ENCODE measurements around the gene FAM168A. TPM values are rescaled to one million over a fixed set of nuclear protein-coding genes. Genes with fewer than 3 reads are reported as not detected.
"Not testable (repeated sequence)": the region's sequence is repeated elsewhere in the genome, so short reads cannot be mapped to it uniquely, and the experiment has no call there.

Gene FAM168A
- total RNA-seq, 2 donors from 2014 or later, result 34.0 to 36.0 TPM

DNA sequence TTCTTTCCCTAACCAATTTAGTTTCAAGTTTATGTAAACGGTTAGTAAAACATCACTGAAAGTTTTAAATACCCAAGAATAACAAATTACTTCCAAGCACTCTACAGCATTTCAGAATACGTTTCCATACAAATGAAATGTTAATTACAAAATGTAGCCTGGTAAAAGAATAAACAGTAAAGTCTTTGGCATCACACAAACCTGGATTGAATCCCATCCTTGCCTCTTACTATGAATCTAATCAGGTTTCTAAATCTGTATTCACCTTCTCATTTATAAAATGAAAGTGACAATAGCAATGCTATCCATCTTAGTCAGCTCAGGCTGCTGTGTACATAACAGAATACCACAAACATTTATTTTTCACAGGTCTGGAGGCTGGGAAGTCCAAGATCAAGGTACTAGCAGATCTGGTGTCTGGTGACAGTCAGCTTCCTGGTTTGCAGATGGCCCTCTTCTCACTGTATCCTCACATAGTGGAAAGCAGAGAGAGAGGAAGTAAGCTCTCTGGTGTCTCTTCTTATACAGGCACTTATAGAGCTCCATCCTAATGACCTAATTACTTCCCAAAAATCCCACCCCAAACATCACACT lies 19.2 kb downstream of the FAM168A start:
- H3K36me3 ChIP-seq, result no peaks in the 10 kb centered on the region
- no peaks in the 10 kb centered on the region for H3K27me3 ChIP-seq (replicated peaks; ENCODE audit: insufficient read depth)
- DNase-seq (ENCODE audit: low spot score) (no peak), ATAC-seq (ENCODE audit: insufficient number of reproducible peaks, low FRiP score, low read depth) (no peak)
- H3K4me1 ChIP-seq (ENCODE audit: control insufficient read depth in 1 of 2, low read depth in 2 of 2), result peaks cover 0 to 5% of the 10 kb centered on the region in 2 donors
- no peak overlapping the region for H3K4me3 ChIP-seq
- no peak overlapping the region for H3K27ac ChIP-seq
- H3K9me3 ChIP-seq, result no peaks in the 10 kb centered on the region
- TF ChIP-seq, protein P1, sequence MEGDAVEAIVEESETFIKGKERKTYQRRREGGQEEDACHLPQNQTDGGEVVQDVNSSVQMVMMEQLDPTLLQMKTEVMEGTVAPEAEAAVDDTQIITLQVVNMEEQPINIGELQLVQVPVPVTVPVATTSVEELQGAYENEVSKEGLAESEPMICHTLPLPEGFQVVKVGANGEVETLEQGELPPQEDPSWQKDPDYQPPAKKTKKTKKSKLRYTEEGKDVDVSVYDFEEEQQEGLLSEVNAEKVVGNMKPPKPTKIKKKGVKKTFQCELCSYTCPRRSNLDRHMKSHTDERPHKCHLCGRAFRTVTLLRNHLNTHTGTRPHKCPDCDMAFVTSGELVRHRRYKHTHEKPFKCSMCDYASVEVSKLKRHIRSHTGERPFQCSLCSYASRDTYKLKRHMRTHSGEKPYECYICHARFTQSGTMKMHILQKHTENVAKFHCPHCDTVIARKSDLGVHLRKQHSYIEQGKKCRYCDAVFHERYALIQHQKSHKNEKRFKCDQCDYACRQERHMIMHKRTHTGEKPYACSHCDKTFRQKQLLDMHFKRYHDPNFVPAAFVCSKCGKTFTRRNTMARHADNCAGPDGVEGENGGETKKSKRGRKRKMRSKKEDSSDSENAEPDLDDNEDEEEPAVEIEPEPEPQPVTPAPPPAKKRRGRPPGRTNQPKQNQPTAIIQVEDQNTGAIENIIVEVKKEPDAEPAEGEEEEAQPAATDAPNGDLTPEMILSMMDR (IDR thresholded peaks at IDR 0.05), result no peak

DNA sequence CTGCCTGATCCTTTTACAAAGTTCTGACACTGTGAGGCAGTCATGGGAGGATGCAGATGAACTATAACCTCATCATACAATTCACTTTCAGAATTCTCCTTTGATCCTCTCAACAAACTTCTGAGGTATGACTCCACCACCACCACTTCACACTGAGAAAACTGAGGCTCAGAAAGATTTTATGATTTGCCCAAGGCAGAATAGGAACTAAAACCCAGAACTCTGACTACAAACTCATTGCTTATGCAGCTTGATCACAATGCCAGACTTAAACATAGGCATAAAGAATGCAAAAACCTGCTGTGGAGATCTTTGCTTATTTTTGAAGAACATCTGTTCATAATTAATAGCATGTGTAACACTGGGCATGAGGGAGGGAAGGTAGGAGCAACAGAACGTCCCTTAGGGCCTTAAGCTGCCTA lies 20.4 kb downstream of the FAM168A start:
- peaks cover 0 to 5% of the 10 kb centered on the region in 2 donors for H3K4me1 ChIP-seq (ENCODE audit: control insufficient read depth in 1 of 2, low read depth in 2 of 2)
- H3K4me3 ChIP-seq, result no peak overlapping the region
- no peak overlapping the region for H3K27ac ChIP-seq
- H3K36me3 ChIP-seq, result no peaks in the 10 kb centered on the region
- ATAC-seq (ENCODE audit: insufficient number of reproducible peaks, low FRiP score, low read depth), result no peak
- H3K9me3 ChIP-seq, result no peaks in the 10 kb centered on the region
- DNase-seq (ENCODE audit: low spot score), result no peak
- TF ChIP-seq, protein P1 (IDR thresholded peaks at IDR 0.05), result no peak
- H3K27me3 ChIP-seq (replicated peaks; ENCODE audit: insufficient read depth), result no peaks in the 10 kb centered on the region

DNA sequence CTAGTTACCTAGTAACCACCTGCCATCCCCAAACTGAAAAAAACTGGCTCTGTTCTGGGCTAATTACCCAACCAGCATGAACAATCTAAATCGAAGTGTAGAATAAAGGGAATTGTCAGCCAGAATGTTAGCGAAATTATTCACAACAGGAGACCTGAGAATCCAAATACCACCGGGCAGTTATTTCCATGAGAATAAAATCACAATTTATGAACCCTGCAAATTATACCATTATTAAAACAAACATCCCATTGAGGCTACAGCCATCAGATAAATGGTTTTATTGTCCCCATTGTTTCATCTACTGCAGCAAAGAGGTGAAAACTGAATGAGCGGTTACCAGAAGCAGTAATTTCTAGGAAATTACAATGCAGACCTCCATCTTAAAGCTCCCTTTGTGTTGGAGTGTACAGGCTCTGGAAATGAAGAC lies 21.7 kb downstream of the FAM168A start:
- H3K27ac ChIP-seq, result no peak overlapping the region
- peaks cover 0 to 5% of the 10 kb centered on the region in 2 donors for H3K4me1 ChIP-seq (ENCODE audit: control insufficient read depth in 1 of 2, low read depth in 2 of 2)
- TF ChIP-seq, protein P1 (IDR thresholded peaks at IDR 0.05), result no peak
- no peak for DNase-seq (ENCODE audit: low spot score)
- H3K9me3 ChIP-seq, result no peaks in the 10 kb centered on the region
- H3K4me3 ChIP-seq, result no peak overlapping the region
- ATAC-seq (ENCODE audit: insufficient number of reproducible peaks, low FRiP score, low read depth), result no peak
- H3K36me3 ChIP-seq, result no peaks in the 10 kb centered on the region
- H3K27me3 ChIP-seq (replicated peaks; ENCODE audit: insufficient read depth), result no peaks in the 10 kb centered on the region

DNA sequence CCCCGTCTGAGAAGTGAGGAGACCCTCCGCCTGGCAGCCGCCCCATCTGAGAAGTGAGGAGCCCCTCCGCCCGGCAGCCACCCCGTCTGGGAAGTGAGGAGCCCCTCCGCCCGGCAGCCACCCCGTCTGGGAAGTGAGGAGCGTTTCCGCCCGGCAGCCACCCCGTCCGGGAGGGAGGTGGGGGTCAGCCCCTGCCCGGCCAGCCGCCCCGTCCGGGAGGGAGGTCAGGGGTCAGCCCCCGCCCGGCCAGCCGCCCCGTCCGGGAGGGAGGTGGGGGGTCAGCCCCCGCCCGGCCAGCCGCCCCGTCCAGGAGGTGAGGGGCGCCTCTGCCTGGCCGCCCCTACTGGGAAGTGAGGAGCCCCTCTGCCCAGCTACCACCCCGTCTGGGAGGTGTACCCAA lies 25.9 kb downstream of the FAM168A start:
- DNase-seq (ENCODE audit: low spot score); ATAC-seq (ENCODE audit: insufficient number of reproducible peaks, low FRiP score, low read depth); H3K4me1 ChIP-seq (ENCODE audit: control insufficient read depth in 1 of 2, low read depth in 2 of 2); H3K9me3 ChIP-seq; H3K27me3 ChIP-seq (replicated peaks; ENCODE audit: insufficient read depth); H3K4me3 ChIP-seq; H3K27ac ChIP-seq; H3K36me3 ChIP-seq: not testable (repeated sequence)

DNA sequence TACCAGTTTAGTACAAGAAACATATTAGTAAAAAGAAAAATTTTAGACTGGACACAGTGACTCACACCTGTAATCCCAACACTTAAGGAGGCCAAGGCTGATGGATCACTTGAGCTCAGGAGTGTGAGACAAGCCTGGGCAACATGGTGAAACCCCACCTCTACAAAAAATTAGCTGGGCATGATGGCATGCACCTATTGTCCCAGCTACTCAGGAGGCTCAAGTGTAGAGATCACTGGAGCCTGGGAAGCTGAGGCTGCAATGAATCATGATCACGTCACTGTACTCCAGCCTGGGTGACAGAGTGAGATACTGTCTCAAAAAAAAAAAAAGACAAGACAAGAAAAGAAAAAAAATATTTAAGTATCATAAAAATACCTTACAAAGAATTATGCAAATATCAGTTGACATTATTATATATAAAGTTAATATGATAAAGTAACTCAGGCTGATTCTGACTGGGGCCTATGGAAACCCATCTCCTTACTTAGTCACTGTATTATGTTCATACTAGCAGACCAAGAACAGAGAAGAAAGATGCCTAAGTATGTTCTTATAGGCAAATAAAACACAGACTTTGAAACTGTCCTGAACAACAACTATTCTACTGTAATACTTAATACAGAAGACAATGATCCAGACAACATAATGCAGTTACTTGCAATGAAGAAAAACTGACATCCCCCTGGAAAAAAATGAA lies 27.3 kb downstream of the FAM168A start:
- ATAC-seq (ENCODE audit: insufficient number of reproducible peaks, low FRiP score, low read depth), result no peak
- TF ChIP-seq, protein P1 (IDR thresholded peaks at IDR 0.05), result no peak

More for the DNA sequence above, 27.3 kb downstream of the FAM168A start:
- Histone ChIP-seq H3K4me1 (ENCODE audit: control insufficient read depth in 1 of 2, low read depth in 2 of 2) (peaks cover 0 to 7% of the 10 kb centered on the region in 2 donors), H3K9me3 (no peaks in the 10 kb centered on the region), H3K4me3 (no peak overlapping the region), H3K27me3 (replicated peaks; ENCODE audit: insufficient read depth) (no peaks in the 10 kb centered on the region), H3K27ac (no peak overlapping the region), H3K36me3 (no peaks in the 10 kb centered on the region)
- DNase-seq (ENCODE audit: low spot score), result no peak
